GM18507 (cell line): ENCODE results near the gene OR52E4.

ENCODE experiments used
- DNase-seq: peaks from one replicate; pipeline ENCODE4 v3.0.0; 2011; ENCODE audit warnings: low read depth; ENCODE audit not compliant: insufficient read length; ENCODE audit errors: extremely low spot score
- FAIRE-seq: peaks from 2 replicates; lab custom pipeline; 2011; peaks lifted over from hg19 to GRCh38; lab: Jason Lieb, UNC

OR52E4 gene

DNA sequence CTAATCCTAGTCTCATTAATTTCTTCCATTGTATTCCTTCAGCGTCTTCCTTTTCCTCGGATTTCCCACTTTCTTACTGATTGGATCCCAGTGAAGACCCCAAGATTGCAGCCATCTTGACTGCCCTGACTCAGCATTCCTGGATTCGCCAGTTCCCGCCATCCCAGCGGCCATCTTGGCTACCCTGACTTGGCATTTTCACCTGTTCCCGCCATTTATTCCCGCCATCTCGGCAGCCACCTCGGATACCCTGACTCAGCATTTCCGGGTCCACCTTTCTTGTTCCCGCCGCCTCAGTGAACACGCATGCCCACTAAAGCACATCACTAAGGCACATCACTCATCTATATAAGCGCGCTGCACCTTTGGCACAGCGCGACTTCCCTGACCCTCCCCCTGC, 47.8 kb downstream of the OR52E4 start:
- FAIRE-seq, result no peak
- no peak for DNase-seq

DNA sequence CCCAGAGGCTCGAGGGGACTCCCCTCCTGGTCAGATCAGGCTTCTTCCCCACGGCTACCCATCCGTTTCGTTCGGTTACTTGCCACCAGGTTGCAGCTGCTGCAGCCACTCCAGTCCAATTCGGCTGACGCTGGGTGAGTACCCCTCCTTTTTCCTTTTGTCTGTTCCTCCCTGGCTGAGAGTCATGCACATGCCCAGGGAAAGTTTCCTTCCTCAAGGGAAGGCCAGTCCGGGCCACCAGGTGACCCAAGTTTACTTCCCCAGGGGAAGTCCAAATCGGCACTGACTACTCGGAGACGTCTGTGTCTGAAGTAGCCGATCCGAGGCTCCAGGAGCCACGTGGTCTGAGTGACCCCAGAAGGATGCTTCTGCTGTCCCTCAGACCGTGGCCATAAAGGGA, 48.4 kb downstream of the OR52E4 start:
- FAIRE-seq, result no peak
- no peak for DNase-seq

GRCh38 chr11:5929571-5930368, 49.3 kb downstream of the OR52E4 start:
- FAIRE-seq (no peak), DNase-seq (no peak)

DNA sequence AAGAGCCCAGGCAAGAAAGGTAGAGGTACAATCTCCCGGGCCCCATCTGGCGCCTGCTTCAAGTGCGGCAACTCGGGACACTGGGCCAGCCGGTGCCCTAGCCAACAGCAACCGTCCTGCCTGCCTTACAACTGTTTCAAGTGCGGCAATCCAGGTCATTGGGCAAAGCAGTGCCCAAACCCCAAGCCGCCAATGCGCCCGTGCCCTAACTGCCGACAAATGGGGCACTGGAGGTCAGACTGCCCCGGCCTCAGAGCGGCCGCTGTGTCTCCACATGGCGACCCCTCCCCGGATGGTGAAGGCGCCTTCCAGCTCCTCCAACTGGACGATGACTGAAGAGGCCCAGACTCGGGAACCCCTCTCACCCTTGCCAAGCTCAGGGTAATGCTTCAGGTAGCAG, 50.2 kb downstream of the OR52E4 start:
- no peak for FAIRE-seq

GRCh38 chr11:5931061-5931460, 50.6 kb downstream of the OR52E4 start:
- FAIRE-seq (no peak), DNase-seq (no peak)

More for the DNA sequence above, 50.2 kb downstream of the OR52E4 start:
- DNase-seq, result no peak

DNA sequence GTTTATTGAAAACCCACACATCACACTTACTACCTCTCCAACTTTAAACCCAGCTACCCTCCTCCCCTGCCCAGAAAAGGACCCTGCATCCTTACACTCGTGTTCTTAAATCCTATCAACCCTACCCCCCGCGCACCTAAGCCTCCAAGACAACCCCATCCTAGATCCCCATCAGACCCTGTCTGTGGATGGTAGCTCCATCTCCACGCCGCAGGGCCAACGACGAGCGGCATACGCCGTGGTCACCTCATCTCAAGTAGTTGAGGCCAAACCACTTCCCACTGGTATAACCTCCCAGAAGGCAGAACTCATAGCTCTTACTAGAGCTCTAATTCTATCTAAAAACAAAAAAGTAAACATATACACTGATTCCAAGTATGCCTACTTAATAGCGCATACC, 52.2 kb downstream of the OR52E4 start:
- no peak for FAIRE-seq
- DNase-seq, result no peak

DNA sequence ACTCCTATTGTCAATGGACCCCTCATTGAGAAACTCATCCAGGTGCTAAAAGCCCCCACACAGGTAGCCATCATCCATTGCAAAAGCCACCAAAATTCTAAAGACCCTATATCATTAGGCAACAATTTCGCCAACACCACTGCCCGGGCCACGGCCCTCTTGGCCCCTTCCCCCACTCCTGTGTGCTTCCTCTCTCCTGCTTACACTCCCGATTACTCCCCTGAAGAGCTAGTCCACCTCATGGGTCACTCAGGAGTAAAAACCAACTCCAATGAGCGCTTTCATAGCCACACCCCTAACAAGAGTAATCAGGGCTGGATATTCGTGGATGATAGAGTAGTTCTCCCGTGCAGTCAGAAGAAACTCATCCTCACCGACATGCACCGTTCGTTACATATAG, 52.7 kb downstream of the OR52E4 start:
- FAIRE-seq (no peak), DNase-seq (no peak)
